ENCODE measurements around the gene THRB. TPM values are rescaled to one million over a fixed set of nuclear protein-coding genes. Genes with fewer than 3 reads are reported as not detected.

Gene THRB
- polyA plus RNA-seq, 1 experiment = 0.83 TPM

- ChIA-PET CTCF (interaction anchor here (0.7 to 1.6 kb wide), 4 partner anchors 12 to 126 kb away, joined by 3 to 7 read pairs (median 4); no protein-coding TSS in a partner anchor), POLR2A (interaction anchor here (0.6 kb wide), 2 partner anchors 212 to 1601 kb away, joined by 4 read pairs; partner anchors contain the start of genes NKIRAS1 and RPL15)
- H3K27me3 ChIP-seq (ENCODE audit: control insufficient read depth, insufficient read depth, low read length) = no peaks in the 10 kb centered on the region
- DNase-seq (ENCODE audit: low read depth) = peak; percentile 82
- no peaks in the 10 kb centered on the region for H3K36me3 ChIP-seq (ENCODE audit: control insufficient read depth, insufficient read depth, low read length)
- H3K4me3 ChIP-seq (ENCODE audit: low read depth, low read length) = no peak overlapping the region
- TF ChIP-seq, protein P1, sequence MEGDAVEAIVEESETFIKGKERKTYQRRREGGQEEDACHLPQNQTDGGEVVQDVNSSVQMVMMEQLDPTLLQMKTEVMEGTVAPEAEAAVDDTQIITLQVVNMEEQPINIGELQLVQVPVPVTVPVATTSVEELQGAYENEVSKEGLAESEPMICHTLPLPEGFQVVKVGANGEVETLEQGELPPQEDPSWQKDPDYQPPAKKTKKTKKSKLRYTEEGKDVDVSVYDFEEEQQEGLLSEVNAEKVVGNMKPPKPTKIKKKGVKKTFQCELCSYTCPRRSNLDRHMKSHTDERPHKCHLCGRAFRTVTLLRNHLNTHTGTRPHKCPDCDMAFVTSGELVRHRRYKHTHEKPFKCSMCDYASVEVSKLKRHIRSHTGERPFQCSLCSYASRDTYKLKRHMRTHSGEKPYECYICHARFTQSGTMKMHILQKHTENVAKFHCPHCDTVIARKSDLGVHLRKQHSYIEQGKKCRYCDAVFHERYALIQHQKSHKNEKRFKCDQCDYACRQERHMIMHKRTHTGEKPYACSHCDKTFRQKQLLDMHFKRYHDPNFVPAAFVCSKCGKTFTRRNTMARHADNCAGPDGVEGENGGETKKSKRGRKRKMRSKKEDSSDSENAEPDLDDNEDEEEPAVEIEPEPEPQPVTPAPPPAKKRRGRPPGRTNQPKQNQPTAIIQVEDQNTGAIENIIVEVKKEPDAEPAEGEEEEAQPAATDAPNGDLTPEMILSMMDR (IDR thresholded peaks at IDR 0.05; ENCODE audit: insufficient read depth, low read depth, low read length) = no peak
Measured at GRCh38 chr3:24128199-24129005, 366.2 kb downstream of the THRB start.

GRCh38 chr3:24123596-24123995, 371.1 kb downstream of the THRB start:
- Histone ChIP-seq H3K27me3 (ENCODE audit: control insufficient read depth, insufficient read depth, low read length) (no peaks in the 10 kb centered on the region), H3K36me3 (ENCODE audit: control insufficient read depth, insufficient read depth, low read length) (no peaks in the 10 kb centered on the region), H3K4me3 (ENCODE audit: low read depth, low read length) (no peak overlapping the region)
- ChIA-PET POLR2A (no interaction called here), CTCF (interaction anchor here (1.2 to 1.4 kb wide), 3 partner anchors 9 to 75 kb away, joined by 3 read pairs; no protein-coding TSS in a partner anchor)
- TF ChIP-seq, protein P1 (IDR thresholded peaks at IDR 0.05; ENCODE audit: insufficient read depth, low read depth, low read length) = no peak
- no peak for DNase-seq (ENCODE audit: low read depth)

DNA sequence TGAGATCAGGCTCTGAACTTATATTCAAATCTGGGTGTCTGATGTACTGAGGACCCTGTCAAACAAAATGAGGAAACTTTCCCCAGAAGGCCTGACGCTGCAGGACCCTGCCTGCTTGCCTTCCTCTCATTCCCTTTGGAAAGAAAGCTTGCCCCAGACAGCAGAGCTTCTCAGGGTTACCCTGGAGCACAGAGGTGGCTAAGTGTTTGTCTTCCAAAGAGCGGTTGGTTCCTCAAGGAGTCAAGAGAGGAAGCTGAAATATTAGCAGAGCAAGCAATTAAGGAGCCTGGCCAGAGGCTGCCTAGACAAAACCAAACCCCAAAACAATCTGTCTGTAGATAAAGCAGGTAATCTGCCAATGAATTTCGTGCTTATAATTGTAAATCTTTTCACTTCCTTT, 374.2 kb downstream of the THRB start:
- Histone ChIP-seq H3K27me3 (ENCODE audit: control insufficient read depth, insufficient read depth, low read length) (no peaks in the 10 kb centered on the region), H3K4me3 (ENCODE audit: low read depth, low read length) (no peak overlapping the region), H3K36me3 (ENCODE audit: control insufficient read depth, insufficient read depth, low read length) (no peaks in the 10 kb centered on the region)
- no peak for DNase-seq (ENCODE audit: low read depth)
- TF ChIP-seq, protein P1 (IDR thresholded peaks at IDR 0.05; ENCODE audit: insufficient read depth, low read depth, low read length) = no peak
- ChIA-PET CTCF (no interaction called here), POLR2A (no interaction called here)

DNA sequence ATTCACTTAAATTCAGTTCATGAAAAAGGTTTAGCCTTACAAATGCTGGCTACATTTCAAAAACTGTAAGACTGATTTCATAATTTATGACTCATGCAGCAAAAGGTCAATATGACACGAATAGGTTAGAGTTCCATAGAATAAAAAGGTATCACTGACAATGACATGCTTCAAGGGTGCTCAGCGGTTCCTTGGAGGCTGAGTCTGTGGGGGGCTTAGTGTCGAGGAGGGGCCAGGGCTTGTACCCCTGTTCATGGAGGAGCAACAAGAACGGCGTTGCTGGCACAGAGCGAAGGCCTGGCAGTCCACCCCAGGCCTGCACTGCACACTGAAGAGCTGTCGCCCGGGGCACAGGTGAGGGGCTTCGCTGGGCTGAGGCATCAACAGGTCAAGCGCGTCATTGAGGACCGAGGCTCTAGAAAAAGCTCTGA, 375.3 kb downstream of the THRB start:
- H3K4me3 ChIP-seq (ENCODE audit: low read depth, low read length) = no peak overlapping the region
- H3K36me3 ChIP-seq (ENCODE audit: control insufficient read depth, insufficient read depth, low read length) = no peaks in the 10 kb centered on the region
- H3K27me3 ChIP-seq (ENCODE audit: control insufficient read depth, insufficient read depth, low read length) = no peaks in the 10 kb centered on the region
- TF ChIP-seq, protein P1 (IDR thresholded peaks at IDR 0.05; ENCODE audit: insufficient read depth, low read depth, low read length) = no peak
- POLR2A ChIA-PET = no interaction called here
- no peak for DNase-seq (ENCODE audit: low read depth)
- CTCF ChIA-PET = no interaction called here

DNA sequence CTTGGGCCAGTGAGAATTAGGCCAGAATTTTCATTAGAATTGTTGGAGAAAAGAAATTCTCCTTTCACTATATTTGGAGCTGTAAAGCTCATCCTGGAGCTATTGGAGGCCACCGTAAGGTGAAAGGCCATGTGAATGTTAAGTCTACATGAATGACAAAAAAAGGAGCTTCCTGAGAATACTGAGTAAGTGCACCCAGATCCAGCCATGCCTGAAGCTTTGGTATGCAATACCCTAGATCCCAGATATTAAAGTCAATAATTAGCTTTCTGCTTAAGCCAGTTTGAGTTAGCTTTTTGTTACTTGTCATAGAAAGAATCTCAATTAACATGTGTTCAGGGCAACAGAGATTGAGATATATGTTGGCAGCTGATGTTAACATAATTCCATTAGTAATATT, 377.1 kb downstream of the THRB start:
- Histone ChIP-seq H3K27me3 (ENCODE audit: control insufficient read depth, insufficient read depth, low read length) (no peaks in the 10 kb centered on the region), H3K4me3 (ENCODE audit: low read depth, low read length) (no peak overlapping the region), H3K36me3 (ENCODE audit: control insufficient read depth, insufficient read depth, low read length) (no peaks in the 10 kb centered on the region)
- no peak for DNase-seq (ENCODE audit: low read depth)
- TF ChIP-seq, protein P1 (IDR thresholded peaks at IDR 0.05; ENCODE audit: insufficient read depth, low read depth, low read length) = no peak
- ChIA-PET POLR2A (no interaction called here), CTCF (interaction anchor here (0.9 to 1.8 kb wide), 3 partner anchors 10 to 68 kb away, joined by 3 to 4 read pairs (median 4); no protein-coding TSS in a partner anchor)
